IPS-15b (cell line): ENCODE results near the gene KCNQ1OT1.

ENCODE experiments used
- H3K27me3 ChIP-seq: one replicate; pipeline ENCODE4 v1.6.1; 2013; ENCODE audit warnings: low read length; ENCODE audit not compliant: control insufficient read depth, insufficient read depth
- H3K36me3 ChIP-seq: one replicate; pipeline ENCODE4 v1.6.1; 2013; ENCODE audit warnings: low read length; ENCODE audit not compliant: control insufficient read depth, insufficient read depth
- H3K4me1 ChIP-seq: one replicate; pipeline ENCODE4 v1.6.1; 2013; ENCODE audit warnings: mild to moderate bottlenecking, low read length; ENCODE audit not compliant: control insufficient read depth, insufficient read depth
- H3K4me3 ChIP-seq: one replicate; pipeline ENCODE4 v1.5.1; 2013; ENCODE audit warnings: low read depth, low read length
- H3K9ac ChIP-seq: one replicate; pipeline ENCODE4 v1.6.1; 2013; ENCODE audit warnings: low read depth, mild to moderate bottlenecking, low read length
- H3K9me3 ChIP-seq: one replicate; pipeline ENCODE4 v1.6.1; 2013; ENCODE audit warnings: mild to moderate bottlenecking, low read length; ENCODE audit not compliant: control insufficient read depth, insufficient read depth

Gene KCNQ1OT1

DNA sequence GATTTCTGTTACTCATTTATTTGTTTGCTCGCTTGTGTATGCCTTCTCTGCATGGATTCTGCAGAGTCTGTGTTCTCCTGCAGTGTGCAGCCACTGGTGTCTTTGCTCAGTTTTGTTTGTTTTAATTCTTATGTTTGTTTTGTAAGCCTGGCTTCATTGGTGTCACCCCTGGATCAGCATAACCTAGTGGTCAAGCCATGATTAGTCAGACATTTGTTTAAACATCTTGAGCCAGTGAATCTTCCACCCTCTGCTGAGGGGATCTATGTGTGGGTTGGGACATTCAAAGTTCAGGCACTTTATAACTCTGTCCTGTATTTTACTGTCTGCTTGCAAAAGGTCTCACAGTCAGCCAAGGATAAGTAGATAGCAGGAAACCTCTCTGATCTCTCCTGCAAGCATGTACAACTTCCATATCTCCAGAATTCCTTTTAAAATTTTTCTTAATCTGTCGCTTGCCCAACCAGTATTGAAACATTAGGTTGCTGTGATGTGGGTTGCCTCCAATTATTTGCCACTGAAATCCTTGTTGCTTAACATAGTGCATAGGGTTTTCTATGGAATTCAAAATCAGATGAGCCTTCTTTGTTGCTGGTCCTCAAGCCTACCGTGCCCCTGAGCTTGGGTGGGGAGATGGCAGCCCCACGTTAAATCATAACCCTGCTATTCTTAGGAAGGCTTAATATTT, 86.8 kb downstream of the KCNQ1OT1 start:
- Histone ChIP-seq H3K36me3 (no peaks in the 10 kb centered on the region), H3K9ac (no peak overlapping the region), H3K4me1 (no peaks in the 10 kb centered on the region), H3K4me3 (no peak overlapping the region), H3K9me3 (no peaks in the 10 kb centered on the region), H3K27me3 (peaks cover 95% of the 10 kb centered on the region)

DNA sequence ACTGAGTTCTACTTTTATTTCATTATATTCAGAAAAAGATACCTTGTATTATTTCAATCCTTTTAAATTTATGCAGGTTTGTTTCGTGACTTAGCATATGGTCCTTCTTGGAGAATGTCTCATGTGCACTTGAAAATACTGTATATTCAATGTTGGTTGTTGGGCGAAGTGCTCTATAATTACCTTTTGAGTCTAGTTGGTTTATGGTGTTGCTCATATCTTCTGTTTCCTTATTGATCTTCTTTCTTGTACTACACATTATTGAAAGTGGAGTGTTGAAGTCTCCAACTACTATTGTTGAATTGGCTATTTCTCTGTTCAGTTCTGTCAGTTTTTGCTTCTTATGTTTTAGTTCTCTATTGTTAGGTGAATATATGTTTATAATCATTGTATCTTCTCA, 90.4 kb downstream of the KCNQ1OT1 start:
- peaks cover 93% of the 10 kb centered on the region for H3K27me3 ChIP-seq
- no peak overlapping the region for H3K9ac ChIP-seq
- no peaks in the 10 kb centered on the region for H3K4me1 ChIP-seq
- H3K9me3 ChIP-seq = no peaks in the 10 kb centered on the region
- no peak overlapping the region for H3K4me3 ChIP-seq
- H3K36me3 ChIP-seq = no peaks in the 10 kb centered on the region

DNA sequence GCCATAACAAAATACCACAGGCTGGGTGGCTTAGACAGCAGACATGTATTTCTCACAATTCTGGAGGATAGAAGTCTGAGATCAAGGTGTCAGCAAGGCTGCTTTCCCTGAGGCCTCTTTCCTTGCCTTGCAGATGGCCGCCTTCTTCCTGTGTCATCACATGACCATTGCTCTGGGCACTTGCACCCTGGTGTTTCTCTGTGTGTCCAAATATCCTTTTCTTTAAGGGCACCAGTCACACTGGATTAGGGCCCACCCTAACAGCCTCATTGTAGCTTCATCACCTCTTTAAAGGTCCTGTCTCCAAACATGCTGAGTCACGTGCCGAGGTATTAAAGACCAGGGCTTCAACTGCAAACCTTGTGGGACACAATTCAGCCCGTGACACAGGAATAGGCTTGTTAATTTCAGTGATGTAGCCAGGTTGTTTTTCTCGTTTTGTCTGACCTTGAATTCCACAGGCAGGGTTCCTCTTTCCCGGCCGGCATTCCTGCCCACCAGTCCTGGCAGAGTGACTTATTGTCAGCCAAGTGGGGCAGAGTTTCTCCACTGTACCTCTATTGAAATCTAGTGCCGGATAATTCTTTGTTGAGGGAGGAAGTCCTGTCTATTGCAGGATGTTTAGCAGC, 100.1 kb downstream of the KCNQ1OT1 start:
- Histone ChIP-seq H3K27me3 (peaks cover 82% of the 10 kb centered on the region), H3K4me3 (no peak overlapping the region), H3K9me3 (no peaks in the 10 kb centered on the region), H3K9ac (no peak overlapping the region), H3K36me3 (no peaks in the 10 kb centered on the region), H3K4me1 (no peaks in the 10 kb centered on the region)

DNA sequence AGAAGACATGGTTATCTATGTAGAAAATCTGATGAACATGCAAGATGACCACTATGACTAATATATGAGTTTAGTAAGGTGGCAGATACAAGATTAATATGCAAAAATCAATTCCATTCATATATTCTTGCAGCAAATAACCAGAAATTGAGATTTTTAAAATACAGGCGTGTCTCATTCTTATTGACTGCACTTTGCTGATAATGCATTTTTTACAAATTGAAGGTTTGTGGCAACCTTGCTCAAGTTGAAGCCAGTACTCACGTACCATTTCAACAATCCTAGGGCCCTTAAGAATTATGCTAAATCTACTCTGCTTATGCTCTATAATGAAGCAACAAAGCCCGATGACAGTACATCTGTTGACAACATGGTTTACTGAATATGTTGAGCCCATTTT, 104.6 kb downstream of the KCNQ1OT1 start:
- H3K4me3 ChIP-seq = no peak overlapping the region
- no peaks in the 10 kb centered on the region for H3K4me1 ChIP-seq
- H3K9me3 ChIP-seq = no peaks in the 10 kb centered on the region
- H3K36me3 ChIP-seq = no peaks in the 10 kb centered on the region
- peaks cover 87% of the 10 kb centered on the region for H3K27me3 ChIP-seq
- no peak overlapping the region for H3K9ac ChIP-seq

DNA sequence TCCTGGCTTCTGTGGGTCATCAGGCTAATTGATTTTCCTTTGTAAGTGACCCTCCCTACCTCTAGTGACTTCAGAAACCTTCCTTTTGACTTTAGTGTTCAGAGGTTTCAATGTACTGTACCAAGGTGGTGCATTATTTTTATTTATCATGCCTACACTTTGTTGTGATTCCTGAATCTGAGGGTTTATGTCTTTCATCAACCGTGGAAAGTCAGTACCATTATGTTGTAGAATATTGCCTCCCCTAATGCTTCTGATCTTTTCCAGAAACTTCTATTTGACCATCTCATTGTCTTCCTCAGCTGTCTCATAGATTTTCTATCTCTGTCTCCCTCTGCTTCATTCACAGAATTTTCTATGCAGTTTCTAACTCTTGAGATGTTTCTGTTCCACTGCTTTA, 105.5 kb downstream of the KCNQ1OT1 start:
- Histone ChIP-seq H3K9ac (no peak overlapping the region), H3K4me1 (no peaks in the 10 kb centered on the region), H3K4me3 (no peak overlapping the region), H3K36me3 (no peaks in the 10 kb centered on the region), H3K27me3 (peaks cover 77% of the 10 kb centered on the region), H3K9me3 (no peaks in the 10 kb centered on the region)

DNA sequence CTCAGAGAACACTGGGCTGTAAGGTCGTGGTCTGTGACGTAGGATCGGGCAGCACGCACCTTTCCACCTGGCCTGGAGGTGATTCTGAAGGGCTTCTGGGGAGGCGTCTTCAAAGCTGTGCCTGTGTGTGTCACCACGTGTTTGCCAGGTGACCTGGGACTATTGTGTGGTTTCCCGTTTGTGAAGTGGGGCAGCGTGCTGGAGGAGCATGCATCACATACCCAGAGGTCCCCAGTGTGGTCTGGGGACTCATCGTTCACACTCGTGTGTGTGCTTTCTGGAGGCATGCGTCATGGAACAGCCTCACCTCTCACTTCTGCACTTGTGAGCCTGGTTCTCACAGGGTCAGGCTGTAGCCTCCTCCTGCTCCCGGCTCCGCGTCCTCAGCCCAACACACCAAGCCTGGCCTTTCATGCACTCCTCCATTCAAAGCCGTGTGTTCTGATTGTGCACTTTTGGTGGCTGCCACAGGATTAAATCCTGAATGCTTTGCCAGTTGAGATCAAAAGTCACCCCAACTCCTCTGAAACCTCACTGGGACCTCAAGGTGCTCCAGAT, 106.3 kb downstream of the KCNQ1OT1 start:
- Histone ChIP-seq H3K27me3 (peaks cover 71% of the 10 kb centered on the region), H3K4me1 (no peaks in the 10 kb centered on the region), H3K36me3 (no peaks in the 10 kb centered on the region), H3K4me3 (no peak overlapping the region), H3K9me3 (no peaks in the 10 kb centered on the region), H3K9ac (no peak overlapping the region)

DNA sequence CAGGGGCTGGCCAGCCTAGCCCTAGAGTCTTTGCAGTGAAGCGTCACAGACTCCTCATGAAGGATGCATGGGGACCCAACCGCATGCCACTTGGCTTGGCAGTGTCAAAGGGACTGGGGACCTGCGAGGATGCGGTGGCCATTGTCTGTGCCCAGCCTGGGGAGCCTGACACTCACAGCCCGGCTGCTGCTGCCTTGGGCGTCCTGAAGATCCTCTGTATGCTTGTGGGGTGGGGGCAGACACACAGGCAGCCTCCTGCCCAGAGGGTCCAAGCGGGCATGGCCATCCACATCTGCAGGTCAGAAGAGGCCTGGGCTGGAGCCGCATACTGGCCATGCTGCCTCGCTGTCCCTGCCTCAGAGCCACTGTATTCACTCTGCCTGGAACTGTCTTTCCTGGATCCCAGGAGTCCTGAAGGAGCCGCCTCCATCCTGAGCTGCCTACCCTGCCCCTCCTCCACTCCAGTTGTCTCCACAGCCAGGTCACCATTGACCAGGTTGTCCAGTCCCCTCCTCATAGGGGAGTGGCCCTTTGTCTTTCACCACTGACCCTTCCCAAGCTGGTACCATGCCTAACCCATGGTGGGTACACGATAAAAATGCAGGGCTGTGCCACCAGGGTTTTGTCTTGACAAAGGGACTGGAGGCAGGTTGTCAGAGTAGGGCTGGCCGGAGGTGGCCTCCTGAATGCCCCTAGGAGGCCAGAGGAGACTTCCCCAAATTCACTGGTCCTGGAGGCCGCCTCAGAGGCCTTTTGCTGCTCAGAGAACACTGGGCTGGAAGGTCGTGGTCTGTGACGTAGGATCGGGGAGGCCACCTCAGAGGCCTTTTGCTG, 107.0 kb downstream of the KCNQ1OT1 start:
- Histone ChIP-seq H3K4me3 (no peak overlapping the region), H3K4me1 (no peaks in the 10 kb centered on the region), H3K36me3 (no peaks in the 10 kb centered on the region), H3K27me3 (peaks cover 67% of the 10 kb centered on the region), H3K9ac (no peak overlapping the region), H3K9me3 (no peaks in the 10 kb centered on the region)

DNA sequence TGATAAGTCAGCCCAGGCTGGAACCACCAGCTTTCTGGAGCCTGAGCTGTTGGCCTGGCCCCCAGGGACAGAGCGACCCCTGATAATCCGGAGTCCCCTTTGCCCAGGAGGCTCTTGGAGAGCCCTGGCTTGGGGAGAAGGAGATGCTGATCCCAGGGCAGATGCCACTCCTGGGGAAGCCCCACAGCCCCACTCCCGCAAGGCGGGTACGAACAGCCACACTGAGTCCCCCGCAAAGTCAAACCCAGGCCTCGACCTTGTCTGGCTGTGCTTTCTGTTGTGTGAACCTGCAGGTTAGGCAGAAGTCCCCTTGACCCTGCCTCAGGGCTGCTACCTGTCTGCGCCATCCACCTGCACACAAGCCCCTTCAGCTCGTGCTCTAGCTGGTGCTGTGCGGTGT, 108.0 kb downstream of the KCNQ1OT1 start:
- Histone ChIP-seq H3K9me3 (no peaks in the 10 kb centered on the region), H3K9ac (no peak overlapping the region), H3K36me3 (no peaks in the 10 kb centered on the region), H3K4me3 (no peak overlapping the region), H3K4me1 (no peaks in the 10 kb centered on the region), H3K27me3 (peaks cover 58% of the 10 kb centered on the region)

DNA sequence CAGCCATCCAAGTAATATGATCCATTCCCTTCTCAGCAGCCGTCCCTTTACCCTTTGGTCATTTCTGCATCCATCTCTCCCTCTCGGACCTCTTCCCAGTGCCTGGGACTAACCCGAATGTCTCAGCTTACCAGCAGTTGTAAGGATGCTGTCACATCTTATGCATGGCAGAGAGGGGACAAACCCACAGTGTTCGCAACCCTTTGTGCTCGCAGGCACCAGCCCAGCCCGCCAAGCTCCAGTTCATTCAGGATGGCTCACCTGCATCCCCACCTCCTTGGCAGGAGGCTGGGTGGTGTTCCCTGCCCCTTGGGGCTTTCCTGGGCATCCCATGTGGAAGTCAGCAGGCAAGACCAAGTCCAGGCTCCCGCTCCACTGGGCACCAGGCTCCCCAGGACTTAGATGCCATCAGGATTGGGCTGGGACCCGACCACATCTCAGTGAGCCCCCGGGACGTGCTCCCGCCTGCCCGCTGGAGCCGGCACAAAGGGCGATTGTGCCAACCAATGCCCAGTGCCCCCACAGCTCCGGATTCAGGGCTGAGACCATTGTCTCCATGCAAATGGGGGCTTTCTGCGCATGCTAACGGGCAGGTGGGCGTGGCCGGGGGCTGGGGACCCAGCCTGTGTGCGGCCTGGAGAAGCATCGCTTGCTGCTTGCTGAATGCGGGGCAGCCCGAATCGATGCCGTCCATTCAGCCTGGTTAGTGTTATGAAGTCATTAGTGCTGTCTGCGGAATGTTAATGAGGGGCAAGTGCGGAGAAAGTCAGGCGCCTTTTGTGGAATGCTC, 108.6 kb downstream of the KCNQ1OT1 start:
- Histone ChIP-seq H3K27me3 (peaks cover 56% of the 10 kb centered on the region), H3K36me3 (no peaks in the 10 kb centered on the region), H3K9ac (no peak overlapping the region), H3K9me3 (no peaks in the 10 kb centered on the region), H3K4me3 (no peak overlapping the region), H3K4me1 (no peaks in the 10 kb centered on the region)

DNA sequence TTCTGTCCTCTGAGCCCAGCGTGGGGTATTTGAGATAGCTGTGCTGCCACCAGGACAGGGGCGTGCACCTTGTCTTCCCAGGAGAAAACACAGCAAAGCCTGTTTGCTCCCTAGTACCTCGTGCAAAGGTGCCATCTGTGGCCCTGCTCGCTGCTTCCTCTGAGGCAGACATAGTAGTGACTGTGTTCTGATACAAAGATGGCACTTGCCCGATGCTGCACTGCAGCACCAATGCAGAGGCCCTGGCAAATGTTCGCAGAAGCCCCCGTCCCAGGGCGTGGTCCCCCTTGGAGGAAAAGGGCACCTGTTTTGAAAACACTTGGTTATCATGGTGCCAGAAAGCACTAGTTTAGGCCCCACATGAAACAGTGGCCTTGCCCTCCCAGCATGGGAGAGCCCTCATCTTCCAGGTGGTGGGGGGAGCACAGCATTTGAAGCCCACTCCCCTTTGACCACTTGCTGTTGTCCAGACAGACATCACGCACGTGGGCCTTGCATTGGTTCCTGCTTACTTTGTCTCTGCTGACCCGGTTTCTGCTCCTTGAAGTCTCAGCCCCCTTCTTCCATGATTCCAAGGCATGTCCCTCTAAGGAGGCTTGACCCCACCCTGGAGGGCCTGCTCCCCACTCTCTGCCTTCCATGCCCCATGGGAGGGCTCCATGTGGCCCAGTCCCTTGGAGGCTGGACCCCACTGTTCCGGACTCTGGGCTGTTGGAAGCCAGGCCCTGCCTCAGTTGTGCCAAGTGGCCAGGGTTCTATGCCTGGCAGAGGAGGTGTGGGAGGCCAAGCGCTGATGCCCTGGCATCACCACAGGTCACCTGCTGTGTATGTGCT, 109.4 kb downstream of the KCNQ1OT1 start:
- no peaks in the 10 kb centered on the region for H3K36me3 ChIP-seq
- no peak overlapping the region for H3K4me3 ChIP-seq
- peaks cover 52% of the 10 kb centered on the region for H3K27me3 ChIP-seq
- no peaks in the 10 kb centered on the region for H3K9me3 ChIP-seq
- H3K4me1 ChIP-seq = no peaks in the 10 kb centered on the region
- H3K9ac ChIP-seq = no peak overlapping the region
